ENCODE data around the gene WSCD1. TPM values are rescaled to one million over a fixed set of nuclear protein-coding genes. Genes with fewer than 3 reads are reported as not detected.

WSCD1 gene
- polyA plus RNA-seq, 1 donor from 2014 or later = 9.5 TPM

DNA sequence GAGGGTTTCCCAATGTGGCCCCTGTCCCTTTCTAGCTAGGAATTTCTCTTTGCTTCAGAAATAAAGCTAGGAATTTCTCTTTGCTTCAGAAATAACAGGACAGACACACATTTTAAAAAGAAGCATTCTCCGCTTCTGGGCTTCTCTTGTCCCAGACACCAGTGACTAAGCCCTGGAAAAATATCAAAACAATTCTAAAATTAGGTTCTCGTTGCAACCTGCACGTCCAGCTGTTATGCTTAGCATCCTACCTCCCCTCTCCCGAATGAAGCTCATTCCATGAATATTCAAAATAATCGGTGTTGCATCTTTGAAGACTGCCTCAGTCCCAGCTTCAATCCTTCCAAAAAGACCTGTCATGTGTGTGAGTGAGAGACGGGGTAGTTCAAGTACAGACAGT is 45.6 kb upstream of the WSCD1 start:
- Histone ChIP-seq H3K9me3 (ENCODE audit: low read length) (no peaks in the 10 kb centered on the region), H3F3A (ENCODE audit: insufficient read depth, low read length, poor library complexity, severe bottlenecking) (no peaks in the 10 kb centered on the region), H3K9me2 (ENCODE audit: insufficient read depth, low read length) (no peaks in the 10 kb centered on the region), H3K27me3 (ENCODE audit: insufficient read depth, low read depth, low read length) (no peaks in the 10 kb centered on the region), H3K9ac (ENCODE audit: low read length) (no peak overlapping the region), H3K36me3 (ENCODE audit: insufficient read depth, low read length) (no peaks in the 10 kb centered on the region), H2AFZ (ENCODE audit: low read depth, low read length) (no peak overlapping the region), H3K27ac (ENCODE audit: low read length) (no peak overlapping the region), H3K4me3 (ENCODE audit: low read length) (no peak overlapping the region), H4K20me1 (ENCODE audit: insufficient read depth) (no peaks in the 10 kb centered on the region), H3K79me2 (replicated peaks; ENCODE audit: insufficient read depth, low read length) (no peaks in the 10 kb centered on the region), H3K4me2 (ENCODE audit: low read length) (no peak overlapping the region)
- TF ChIP-seq SMC3 (conservative IDR thresholded peaks at IDR 0.05; ENCODE audit: poor library complexity) (no peak), EZH2 (IDR thresholded peaks at IDR 0.05; ENCODE audit: borderline replicate concordance, insufficient read depth, low read length, poor library complexity, severe bottlenecking) (no peak), RAD21 (conservative IDR thresholded peaks at IDR 0.05) (no peak), POLR2AphosphoS5 (IDR thresholded peaks at IDR 0.05) (no peak), TAF1 (IDR thresholded peaks at IDR 0.05; ENCODE audit: low read depth) (no peak), MXI1 (conservative IDR thresholded peaks at IDR 0.05; ENCODE audit: poor library complexity, severe bottlenecking) (no peak)
- TF ChIP-seq, protein P1, sequence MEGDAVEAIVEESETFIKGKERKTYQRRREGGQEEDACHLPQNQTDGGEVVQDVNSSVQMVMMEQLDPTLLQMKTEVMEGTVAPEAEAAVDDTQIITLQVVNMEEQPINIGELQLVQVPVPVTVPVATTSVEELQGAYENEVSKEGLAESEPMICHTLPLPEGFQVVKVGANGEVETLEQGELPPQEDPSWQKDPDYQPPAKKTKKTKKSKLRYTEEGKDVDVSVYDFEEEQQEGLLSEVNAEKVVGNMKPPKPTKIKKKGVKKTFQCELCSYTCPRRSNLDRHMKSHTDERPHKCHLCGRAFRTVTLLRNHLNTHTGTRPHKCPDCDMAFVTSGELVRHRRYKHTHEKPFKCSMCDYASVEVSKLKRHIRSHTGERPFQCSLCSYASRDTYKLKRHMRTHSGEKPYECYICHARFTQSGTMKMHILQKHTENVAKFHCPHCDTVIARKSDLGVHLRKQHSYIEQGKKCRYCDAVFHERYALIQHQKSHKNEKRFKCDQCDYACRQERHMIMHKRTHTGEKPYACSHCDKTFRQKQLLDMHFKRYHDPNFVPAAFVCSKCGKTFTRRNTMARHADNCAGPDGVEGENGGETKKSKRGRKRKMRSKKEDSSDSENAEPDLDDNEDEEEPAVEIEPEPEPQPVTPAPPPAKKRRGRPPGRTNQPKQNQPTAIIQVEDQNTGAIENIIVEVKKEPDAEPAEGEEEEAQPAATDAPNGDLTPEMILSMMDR (IDR thresholded peaks at IDR 0.05; ENCODE audit: poor library complexity, severe bottlenecking) = no peak
- TF ChIP-seq, protein P2, sequence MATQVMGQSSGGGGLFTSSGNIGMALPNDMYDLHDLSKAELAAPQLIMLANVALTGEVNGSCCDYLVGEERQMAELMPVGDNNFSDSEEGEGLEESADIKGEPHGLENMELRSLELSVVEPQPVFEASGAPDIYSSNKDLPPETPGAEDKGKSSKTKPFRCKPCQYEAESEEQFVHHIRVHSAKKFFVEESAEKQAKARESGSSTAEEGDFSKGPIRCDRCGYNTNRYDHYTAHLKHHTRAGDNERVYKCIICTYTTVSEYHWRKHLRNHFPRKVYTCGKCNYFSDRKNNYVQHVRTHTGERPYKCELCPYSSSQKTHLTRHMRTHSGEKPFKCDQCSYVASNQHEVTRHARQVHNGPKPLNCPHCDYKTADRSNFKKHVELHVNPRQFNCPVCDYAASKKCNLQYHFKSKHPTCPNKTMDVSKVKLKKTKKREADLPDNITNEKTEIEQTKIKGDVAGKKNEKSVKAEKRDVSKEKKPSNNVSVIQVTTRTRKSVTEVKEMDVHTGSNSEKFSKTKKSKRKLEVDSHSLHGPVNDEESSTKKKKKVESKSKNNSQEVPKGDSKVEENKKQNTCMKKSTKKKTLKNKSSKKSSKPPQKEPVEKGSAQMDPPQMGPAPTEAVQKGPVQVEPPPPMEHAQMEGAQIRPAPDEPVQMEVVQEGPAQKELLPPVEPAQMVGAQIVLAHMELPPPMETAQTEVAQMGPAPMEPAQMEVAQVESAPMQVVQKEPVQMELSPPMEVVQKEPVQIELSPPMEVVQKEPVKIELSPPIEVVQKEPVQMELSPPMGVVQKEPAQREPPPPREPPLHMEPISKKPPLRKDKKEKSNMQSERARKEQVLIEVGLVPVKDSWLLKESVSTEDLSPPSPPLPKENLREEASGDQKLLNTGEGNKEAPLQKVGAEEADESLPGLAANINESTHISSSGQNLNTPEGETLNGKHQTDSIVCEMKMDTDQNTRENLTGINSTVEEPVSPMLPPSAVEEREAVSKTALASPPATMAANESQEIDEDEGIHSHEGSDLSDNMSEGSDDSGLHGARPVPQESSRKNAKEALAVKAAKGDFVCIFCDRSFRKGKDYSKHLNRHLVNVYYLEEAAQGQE (IDR thresholded peaks at IDR 0.05; ENCODE audit: borderline replicate concordance) = no peak

DNA sequence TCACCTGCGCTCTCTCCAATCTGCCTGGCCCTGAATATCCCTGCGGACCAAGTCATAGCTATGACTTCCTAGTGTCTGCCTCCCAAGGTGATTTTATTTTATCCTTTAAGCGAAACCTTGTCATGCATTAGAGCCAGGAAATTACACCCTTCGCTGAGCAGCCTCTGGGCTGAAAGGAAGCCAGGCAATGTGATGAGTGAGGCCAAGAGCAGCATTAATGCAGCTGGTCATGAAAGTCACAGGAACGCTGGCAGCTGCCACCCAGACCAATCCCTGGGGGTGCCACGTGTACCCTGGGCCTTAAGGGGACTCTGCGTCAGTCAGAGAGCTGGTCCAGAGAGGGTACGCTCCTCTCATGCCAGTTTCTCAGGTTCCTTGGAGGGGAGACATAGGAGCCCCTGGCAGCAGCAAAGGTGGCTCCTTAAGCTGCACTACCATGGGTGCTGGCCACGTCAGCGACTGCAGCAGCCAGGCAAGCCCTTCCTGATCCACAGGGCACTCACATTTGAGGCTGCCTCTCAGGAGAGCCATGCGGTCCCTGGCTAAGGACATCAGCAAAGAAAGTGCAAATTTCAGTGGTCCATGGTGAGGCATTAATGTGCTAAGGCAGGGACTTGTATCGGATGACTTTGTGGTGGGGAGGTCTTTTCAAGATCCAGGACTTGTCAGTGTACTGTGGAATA is 42.7 kb upstream of the WSCD1 start:
- Histone ChIP-seq H4K20me1 (ENCODE audit: insufficient read depth) (no peaks in the 10 kb centered on the region), H3K9ac (ENCODE audit: low read length) (no peak overlapping the region), H3K27ac (ENCODE audit: low read length) (no peak overlapping the region), H3K9me2 (ENCODE audit: insufficient read depth, low read length) (no peaks in the 10 kb centered on the region), H3K4me3 (ENCODE audit: low read length) (no peak overlapping the region), H3K79me2 (replicated peaks; ENCODE audit: insufficient read depth, low read length) (no peaks in the 10 kb centered on the region), H3K36me3 (ENCODE audit: insufficient read depth, low read length) (no peaks in the 10 kb centered on the region), H3K4me2 (ENCODE audit: low read length) (no peak overlapping the region), H3F3A (ENCODE audit: insufficient read depth, low read length, poor library complexity, severe bottlenecking) (no peaks in the 10 kb centered on the region), H3K27me3 (ENCODE audit: insufficient read depth, low read depth, low read length) (no peaks in the 10 kb centered on the region), H3K9me3 (ENCODE audit: low read length) (no peaks in the 10 kb centered on the region), H2AFZ (ENCODE audit: low read depth, low read length) (no peak overlapping the region)
- TF ChIP-seq POLR2AphosphoS5 (IDR thresholded peaks at IDR 0.05) (peak; percentile 28), RAD21 (conservative IDR thresholded peaks at IDR 0.05) (no peak)

DNA sequence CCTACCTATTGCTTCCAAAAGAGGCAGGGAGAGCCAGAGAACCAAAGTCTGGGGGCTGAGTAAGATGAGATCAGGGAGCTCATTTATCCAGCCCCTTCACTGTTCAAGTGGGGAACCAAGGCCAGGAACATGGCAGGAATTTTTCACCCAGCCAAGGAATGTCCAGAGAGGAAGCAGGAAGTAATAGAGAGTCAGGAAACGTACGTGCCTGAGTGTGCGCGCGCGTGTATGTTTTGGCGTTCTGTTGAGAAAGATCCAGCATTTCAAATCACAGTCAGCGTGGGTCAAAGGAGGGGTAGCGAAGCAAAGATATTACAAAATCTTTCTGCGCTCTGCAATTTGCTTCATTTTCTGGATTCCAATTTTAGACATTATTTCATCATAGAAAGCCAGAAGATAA is 41.9 kb upstream of the WSCD1 start:
- TF ChIP-seq POLR2AphosphoS5 (IDR thresholded peaks at IDR 0.05) (no peak), MXI1 (conservative IDR thresholded peaks at IDR 0.05; ENCODE audit: poor library complexity, severe bottlenecking) (no peak), EZH2 (IDR thresholded peaks at IDR 0.05; ENCODE audit: borderline replicate concordance, insufficient read depth, low read length, poor library complexity, severe bottlenecking) (no peak), SMC3 (conservative IDR thresholded peaks at IDR 0.05; ENCODE audit: poor library complexity) (no peak), RAD21 (conservative IDR thresholded peaks at IDR 0.05) (no peak), EP300 (conservative IDR thresholded peaks at IDR 0.05; ENCODE audit: poor library complexity, severe bottlenecking) (no peak), TAF1 (IDR thresholded peaks at IDR 0.05; ENCODE audit: low read depth) (no peak)
- TF ChIP-seq, protein P1 (IDR thresholded peaks at IDR 0.05; ENCODE audit: poor library complexity, severe bottlenecking) = no peak
- TF ChIP-seq, protein P2 (IDR thresholded peaks at IDR 0.05; ENCODE audit: borderline replicate concordance) = no peak
- H3K79me2 ChIP-seq (replicated peaks; ENCODE audit: insufficient read depth, low read length) = no peaks in the 10 kb centered on the region
- no peak overlapping the region for H3K4me3 ChIP-seq (ENCODE audit: low read length)
- no peaks in the 10 kb centered on the region for H3K9me2 ChIP-seq (ENCODE audit: insufficient read depth, low read length)
- H3K9me3 ChIP-seq (ENCODE audit: low read length) = no peaks in the 10 kb centered on the region
- H3K36me3 ChIP-seq (ENCODE audit: insufficient read depth, low read length) = no peaks in the 10 kb centered on the region
- H4K20me1 ChIP-seq (ENCODE audit: insufficient read depth) = no peaks in the 10 kb centered on the region
- no peaks in the 10 kb centered on the region for H3K27me3 ChIP-seq (ENCODE audit: insufficient read depth, low read depth, low read length)
- H3F3A ChIP-seq (ENCODE audit: insufficient read depth, low read length, poor library complexity, severe bottlenecking) = no peaks in the 10 kb centered on the region
- H3K9ac ChIP-seq (ENCODE audit: low read length) = no peak overlapping the region
- H3K4me2 ChIP-seq (ENCODE audit: low read length) = no peak overlapping the region
- H2AFZ ChIP-seq (ENCODE audit: low read depth, low read length) = no peak overlapping the region
- H3K27ac ChIP-seq (ENCODE audit: low read length) = no peak overlapping the region

Data from neural cell (in vitro differentiated cells).